ENCODE results near the gene SH3D21. TPM values are rescaled to one million over a fixed set of nuclear protein-coding genes. Genes with fewer than 3 reads are reported as not detected.

Gene SH3D21
- total and polyA plus RNA-seq, 10 of the 15 experiments (the other 5 are each of a cell fraction or from before 2014, with no cell fraction given) = 0.06 to 5.9 (median 2.4) TPM

GRCh38 chr1:36329817-36330216, 23.6 kb downstream of the SH3D21 start:
- H3K4me3 ChIP-seq = no peak overlapping the region
- no peak overlapping the region for H3K9ac ChIP-seq (ENCODE audit: control insufficient read depth, insufficient read depth, low read length)
- H3K27me3 ChIP-seq (replicated peaks in 1 of 2; ENCODE audit: control insufficient read depth in 2 of 2, insufficient read depth in 2 of 2, low read length in 1 of 2) = no peaks in the 10 kb centered on the region
- WGBS (ENCODE audit: insufficient coverage, insufficient replicate concordance, low lambda C conversion rate, missing lambda C conversion rate) = 38% methylated on average over 9 of the region's 9 CpGs
- in situ Hi-C loops (cut with MboI) = no loop called here
- no TSS peak for BruUV-seq (replicated peaks)
- no peak for ATAC-seq
- no peaks in the 10 kb centered on the region for H4K20me1 ChIP-seq (ENCODE audit: control insufficient read depth, insufficient read depth)
- RAD21 ChIA-PET (ENCODE audit: unreplicated experiment) = no interaction called here
- no peaks in the 10 kb centered on the region for H3K79me2 ChIP-seq (ENCODE audit: control insufficient read depth, insufficient read depth, low read length)
- H3K27ac ChIP-seq (ENCODE audit: control insufficient read depth, insufficient read depth) = no peak overlapping the region
- no peak for FAIRE-seq
- SMC1A ChIA-PET (ENCODE audit: uncharacterized antibody, unreplicated experiment) = no interaction called here
- H3K4me1 ChIP-seq (ENCODE audit: control insufficient read depth, insufficient read depth, low read length) = no peaks in the 10 kb centered on the region
- no peak for DNase-seq (ENCODE audit: low read depth, low spot score)
- TF ChIP-seq, protein P1, sequence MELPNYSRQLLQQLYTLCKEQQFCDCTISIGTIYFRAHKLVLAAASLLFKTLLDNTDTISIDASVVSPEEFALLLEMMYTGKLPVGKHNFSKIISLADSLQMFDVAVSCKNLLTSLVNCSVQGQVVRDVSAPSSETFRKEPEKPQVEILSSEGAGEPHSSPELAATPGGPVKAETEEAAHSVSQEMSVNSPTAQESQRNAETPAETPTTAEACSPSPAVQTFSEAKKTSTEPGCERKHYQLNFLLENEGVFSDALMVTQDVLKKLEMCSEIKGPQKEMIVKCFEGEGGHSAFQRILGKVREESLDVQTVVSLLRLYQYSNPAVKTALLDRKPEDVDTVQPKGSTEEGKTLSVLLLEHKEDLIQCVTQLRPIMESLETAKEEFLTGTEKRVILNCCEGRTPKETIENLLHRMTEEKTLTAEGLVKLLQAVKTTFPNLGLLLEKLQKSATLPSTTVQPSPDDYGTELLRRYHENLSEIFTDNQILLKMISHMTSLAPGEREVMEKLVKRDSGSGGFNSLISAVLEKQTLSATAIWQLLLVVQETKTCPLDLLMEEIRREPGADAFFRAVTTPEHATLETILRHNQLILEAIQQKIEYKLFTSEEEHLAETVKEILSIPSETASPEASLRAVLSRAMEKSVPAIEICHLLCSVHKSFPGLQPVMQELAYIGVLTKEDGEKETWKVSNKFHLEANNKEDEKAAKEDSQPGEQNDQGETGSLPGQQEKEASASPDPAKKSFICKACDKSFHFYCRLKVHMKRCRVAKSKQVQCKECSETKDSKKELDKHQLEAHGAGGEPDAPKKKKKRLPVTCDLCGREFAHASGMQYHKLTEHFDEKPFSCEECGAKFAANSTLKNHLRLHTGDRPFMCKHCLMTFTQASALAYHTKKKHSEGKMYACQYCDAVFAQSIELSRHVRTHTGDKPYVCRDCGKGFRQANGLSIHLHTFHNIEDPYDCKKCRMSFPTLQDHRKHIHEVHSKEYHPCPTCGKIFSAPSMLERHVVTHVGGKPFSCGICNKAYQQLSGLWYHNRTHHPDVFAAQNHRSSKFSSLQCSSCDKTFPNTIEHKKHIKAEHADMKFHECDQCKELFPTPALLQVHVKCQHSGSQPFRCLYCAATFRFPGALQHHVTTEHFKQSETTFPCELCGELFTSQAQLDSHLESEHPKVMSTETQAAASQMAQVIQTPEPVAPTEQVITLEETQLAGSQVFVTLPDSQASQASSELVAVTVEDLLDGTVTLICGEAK (IDR thresholded peaks at IDR 0.05; ENCODE audit: borderline replicate concordance) = no peak
- TF ChIP-seq ESRRA (IDR thresholded peaks at IDR 0.05; ENCODE audit: low read length) = no peak
- no peak for TF ChIP-seq HCFC1 (IDR thresholded peaks at IDR 0.05; ENCODE audit: low read length)
- no peak for TF ChIP-seq BMI1 (IDR thresholded peaks at IDR 0.05; ENCODE audit: borderline replicate concordance)
- TF ChIP-seq ZNF384 (IDR thresholded peaks at IDR 0.05; ENCODE audit: borderline replicate concordance, low read depth, low read length) = no peak
- TF ChIP-seq TCF12 (IDR thresholded peaks at IDR 0.05; ENCODE audit: low read depth, low read length) = no peak
- TF ChIP-seq RFX5 (IDR thresholded peaks at IDR 0.05; ENCODE audit: low read depth, low read length) = no peak
- TF ChIP-seq, protein P2, sequence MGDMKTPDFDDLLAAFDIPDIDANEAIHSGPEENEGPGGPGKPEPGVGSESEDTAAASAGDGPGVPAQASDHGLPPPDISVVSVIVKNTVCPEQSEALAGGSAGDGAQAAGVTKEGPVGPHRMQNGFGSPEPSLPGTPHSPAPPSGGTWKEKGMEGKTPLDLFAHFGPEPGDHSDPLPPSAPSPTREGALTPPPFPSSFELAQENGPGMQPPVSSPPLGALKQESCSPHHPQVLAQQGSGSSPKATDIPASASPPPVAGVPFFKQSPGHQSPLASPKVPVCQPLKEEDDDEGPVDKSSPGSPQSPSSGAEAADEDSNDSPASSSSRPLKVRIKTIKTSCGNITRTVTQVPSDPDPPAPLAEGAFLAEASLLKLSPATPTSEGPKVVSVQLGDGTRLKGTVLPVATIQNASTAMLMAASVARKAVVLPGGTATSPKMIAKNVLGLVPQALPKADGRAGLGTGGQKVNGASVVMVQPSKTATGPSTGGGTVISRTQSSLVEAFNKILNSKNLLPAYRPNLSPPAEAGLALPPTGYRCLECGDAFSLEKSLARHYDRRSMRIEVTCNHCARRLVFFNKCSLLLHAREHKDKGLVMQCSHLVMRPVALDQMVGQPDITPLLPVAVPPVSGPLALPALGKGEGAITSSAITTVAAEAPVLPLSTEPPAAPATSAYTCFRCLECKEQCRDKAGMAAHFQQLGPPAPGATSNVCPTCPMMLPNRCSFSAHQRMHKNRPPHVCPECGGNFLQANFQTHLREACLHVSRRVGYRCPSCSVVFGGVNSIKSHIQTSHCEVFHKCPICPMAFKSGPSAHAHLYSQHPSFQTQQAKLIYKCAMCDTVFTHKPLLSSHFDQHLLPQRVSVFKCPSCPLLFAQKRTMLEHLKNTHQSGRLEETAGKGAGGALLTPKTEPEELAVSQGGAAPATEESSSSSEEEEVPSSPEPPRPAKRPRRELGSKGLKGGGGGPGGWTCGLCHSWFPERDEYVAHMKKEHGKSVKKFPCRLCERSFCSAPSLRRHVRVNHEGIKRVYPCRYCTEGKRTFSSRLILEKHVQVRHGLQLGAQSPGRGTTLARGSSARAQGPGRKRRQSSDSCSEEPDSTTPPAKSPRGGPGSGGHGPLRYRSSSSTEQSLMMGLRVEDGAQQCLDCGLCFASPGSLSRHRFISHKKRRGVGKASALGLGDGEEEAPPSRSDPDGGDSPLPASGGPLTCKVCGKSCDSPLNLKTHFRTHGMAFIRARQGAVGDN (IDR thresholded peaks at IDR 0.05) = no peak
- TF ChIP-seq POLR2A (IDR thresholded peaks at IDR 0.05; ENCODE audit: low read depth, low read length) = no peak
- no peak for TF ChIP-seq ZZZ3 (IDR thresholded peaks at IDR 0.05; ENCODE audit: control insufficient read depth, insufficient read length, low read depth)
- CTCF ChIA-PET = interaction anchor here (1.4 kb wide), 1 partner anchor 142 kb away, joined by 3 read pairs; no protein-coding TSS in a partner anchor
- H3K36me3 ChIP-seq (ENCODE audit: control insufficient read depth in 2 of 2, insufficient read depth in 2 of 2, low read length in 1 of 2) = no peaks in the 10 kb centered on the region
- no peak overlapping the region for H3K4me2 ChIP-seq (ENCODE audit: control insufficient read depth, insufficient read depth)
- POLR2A ChIA-PET = no interaction called here
- intact Hi-C loops (cut with micrococcal nuclease; ENCODE audit: unreplicated experiment) = no loop called here
- H3K9me3 ChIP-seq (replicated peaks; ENCODE audit: control insufficient read depth, insufficient read depth, low read length) = no peaks in the 10 kb centered on the region
- no peak overlapping the region for H2AFZ ChIP-seq (ENCODE audit: control insufficient read depth, low read depth, low read length)
